Measurements from ENCODE around the gene PIP5KL1. TPM values are rescaled to one million over a fixed set of nuclear protein-coding genes. Genes with fewer than 3 reads are reported as not detected.

Gene PIP5KL1
- total RNA-seq, 6 experiments from 2014 or later = 0.58 to 0.81 (median 0.70) TPM; not detected in 3

- peak overlapping the region in 1 of 3 donors; percentile 13 for H3K27ac ChIP-seq
- WGBS (ENCODE audit: insufficient coverage, low coverage, low lambda C conversion rate, missing lambda C conversion rate) = 80% methylated on average over 1 of the region's 10 CpGs
- H3K4me1 ChIP-seq = peaks cover 0 to 79% (median 38%) of the 10 kb centered on the region in 4 donors
- ATAC-seq (no peak), DNase-seq (no peak)
- no peaks in the 10 kb centered on the region for H3K36me3 ChIP-seq
- no peaks in the 10 kb centered on the region for H3K27me3 ChIP-seq
- intact Hi-C loops (cut with DNase I) = no loop called here
- H3K9me3 ChIP-seq = no peaks in the 10 kb centered on the region
- peak overlapping the region in 1 of 3 donors; percentile 7 for H3K4me3 ChIP-seq
- TF ChIP-seq POLR2A (IDR thresholded peaks at IDR 0.05) (no peak), CTCF (IDR thresholded peaks at IDR 0.05) (no peak)
Observed at GRCh38 chr9:127975376-127976315, 45.1 kb upstream of the PIP5KL1 start.

GRCh38 chr9:127974769-127975261, 44.2 kb upstream of the PIP5KL1 start:
- TF ChIP-seq POLR2A (IDR thresholded peaks at IDR 0.05) (no peak), CTCF (IDR thresholded peaks at IDR 0.05) (no peak)
- H3K4me1 ChIP-seq = peaks cover 0 to 83% (median 42%) of the 10 kb centered on the region in 4 donors
- H3K27ac ChIP-seq = no peak overlapping the region
- DNase-seq (no peak), ATAC-seq (no peak)
- intact Hi-C loops (cut with DNase I) = no loop called here
- H3K36me3 ChIP-seq = no peaks in the 10 kb centered on the region
- no peaks in the 10 kb centered on the region for H3K9me3 ChIP-seq
- no peak overlapping the region for H3K4me3 ChIP-seq
- 40% methylated on average over 2 of the region's 10 CpGs for WGBS (ENCODE audit: insufficient coverage, low coverage, low lambda C conversion rate, missing lambda C conversion rate)
- H3K27me3 ChIP-seq = no peaks in the 10 kb centered on the region

GRCh38 chr9:127974001-127974768, 43.6 kb upstream of the PIP5KL1 start:
- DNase-seq (peak in 2 of 3 donors; percentile 86 to 88), ATAC-seq (peak in 3 of 4 donors; percentile 28 to 57 (median 53))
- peak overlapping the region in 2 of 3 donors; percentile 24 to 25 for H3K4me3 ChIP-seq
- peak overlapping the region; percentile 13 to 63 (median 40) for H3K27ac ChIP-seq
- no peaks in the 10 kb centered on the region for H3K9me3 ChIP-seq
- no peaks in the 10 kb centered on the region for H3K27me3 ChIP-seq
- TF ChIP-seq CTCF (IDR thresholded peaks at IDR 0.05) (no peak), POLR2A (IDR thresholded peaks at IDR 0.05) (no peak)
- peaks cover 0 to 88% (median 45%) of the 10 kb centered on the region in 4 donors for H3K4me1 ChIP-seq
- intact Hi-C loops (cut with DNase I) = no loop called here
- H3K36me3 ChIP-seq = no peaks in the 10 kb centered on the region
- 27% methylated on average over 8 of the region's 12 CpGs for WGBS (ENCODE audit: insufficient coverage, low coverage, low lambda C conversion rate, missing lambda C conversion rate)

- 34% methylated on average over 4 of the region's 17 CpGs for WGBS (ENCODE audit: insufficient coverage, low coverage, low lambda C conversion rate, missing lambda C conversion rate)
- peak; percentile 82 to 95 (median 95) for DNase-seq
- intact Hi-C loops (cut with DNase I) = no loop called here
- H3K27me3 ChIP-seq = no peaks in the 10 kb centered on the region
- H3K36me3 ChIP-seq = no peaks in the 10 kb centered on the region
- peak overlapping the region in 2 of 3 donors; percentile 24 to 25 for H3K4me3 ChIP-seq
- H3K9me3 ChIP-seq = no peaks in the 10 kb centered on the region
- H3K4me1 ChIP-seq = peaks cover 0 to 90% (median 46%) of the 10 kb centered on the region in 4 donors
- peak overlapping the region; percentile 13 to 63 (median 40) for H3K27ac ChIP-seq
- ATAC-seq = peak; percentile 71 to 85 (median 81)
- peak; percentile 11 for TF ChIP-seq POLR2A (IDR thresholded peaks at IDR 0.05)
- TF ChIP-seq CTCF (IDR thresholded peaks at IDR 0.05) = peak; percentile 10 to 38 (median 22)
Observed at GRCh38 chr9:127973169-127974000, 42.8 kb upstream of the PIP5KL1 start.
